HG02852 (cell line): Measurements from ENCODE around the gene KCTD7.
A peak's percentile ranks its signal among the peaks of the same experiment; 100 is the strongest.
"Not testable (repeated sequence)": the region's sequence is repeated elsewhere in the genome, so short reads cannot be mapped to it uniquely, and the experiment has no call there.

Experiments used
- ATAC-seq: cut with Tn5 transposase; IDR thresholded peaks from one replicate; pipeline ENCODE4 v1.9.1; 2021; ENCODE audit warnings: mild to moderate bottlenecking, moderate library complexity; ENCODE audit not compliant: unreplicated experiment

KCTD7 gene

GRCh38 chr7:66628361-66629221, at the start of gene KCTD7:
KCTD7 (plus strand) TSS chr7:66628881; CDS start chr7:66629065, 184 bp downstream.
- ATAC-seq = peak; percentile 88

GRCh38 chr7:66580380-66580779, 48.3 kb upstream of the KCTD7 start:
- ATAC-seq = not testable (repeated sequence)

GRCh38 chr7:66582816-66583489, 45.7 kb upstream of the KCTD7 start:
- not testable (repeated sequence) for ATAC-seq

GRCh38 chr7:66583490-66584110, 45.1 kb upstream of the KCTD7 start:
- ATAC-seq = no peak

- no peak for ATAC-seq
Measured at GRCh38 chr7:66586181-66586580, 42.5 kb upstream of the KCTD7 start.

- not testable (repeated sequence) for ATAC-seq
Measured at GRCh38 chr7:66588226-66588625, 40.5 kb upstream of the KCTD7 start.

- not testable (repeated sequence) for ATAC-seq
Measured at GRCh38 chr7:66588856-66589570, 39.7 kb upstream of the KCTD7 start.

- not testable (repeated sequence) for ATAC-seq
Measured at GRCh38 chr7:66590302-66591057, 38.2 kb upstream of the KCTD7 start.

GRCh38 chr7:66591058-66591798, 37.5 kb upstream of the KCTD7 start:
- ATAC-seq = peak; percentile 9

GRCh38 chr7:66591799-66592596, 36.7 kb upstream of the KCTD7 start:
- ATAC-seq = peak; percentile 97

- ATAC-seq = peak; percentile 13
Measured at GRCh38 chr7:66592597-66593146, 36.0 kb upstream of the KCTD7 start.

GRCh38 chr7:66594082-66594481, 34.6 kb upstream of the KCTD7 start:
- ATAC-seq = not testable (repeated sequence)

GRCh38 chr7:66597461-66597860, 31.2 kb upstream of the KCTD7 start:
- no peak for ATAC-seq

- no peak for ATAC-seq
Measured at GRCh38 chr7:66602159-66602558, 26.5 kb upstream of the KCTD7 start.

GRCh38 chr7:66604198-66604597, 24.5 kb upstream of the KCTD7 start:
- no peak for ATAC-seq

GRCh38 chr7:66606540-66607291, 22.0 kb upstream of the KCTD7 start:
- ATAC-seq = not testable (repeated sequence)

GRCh38 chr7:66609176-66609575, 19.5 kb upstream of the KCTD7 start:
- no peak for ATAC-seq

- not testable (repeated sequence) for ATAC-seq
Measured at GRCh38 chr7:66614596-66614995, 14.1 kb upstream of the KCTD7 start.
